NCI-H2196 treated with DMSO at 0.1 percent for 48 hours (cell line): Measurements from ENCODE around the gene SELENOM.
A peak's percentile ranks its signal among the peaks of the same experiment; 100 is the strongest.
"Not testable (repeated sequence)": the region's sequence is repeated elsewhere in the genome, so short reads cannot be mapped to it uniquely, and the experiment has no call there.

ENCODE experiments used
- DNase-seq: peaks from one replicate; lab custom pipeline; 2025; ENCODE audit not compliant: unreplicated experiment; lab: John Stamatoyannopoulos, UW

SELENOM gene

GRCh38 chr22:31080164-31080847, 27.1 kb downstream of the SELENOM start:
- DNase-seq, result no peak

DNA sequence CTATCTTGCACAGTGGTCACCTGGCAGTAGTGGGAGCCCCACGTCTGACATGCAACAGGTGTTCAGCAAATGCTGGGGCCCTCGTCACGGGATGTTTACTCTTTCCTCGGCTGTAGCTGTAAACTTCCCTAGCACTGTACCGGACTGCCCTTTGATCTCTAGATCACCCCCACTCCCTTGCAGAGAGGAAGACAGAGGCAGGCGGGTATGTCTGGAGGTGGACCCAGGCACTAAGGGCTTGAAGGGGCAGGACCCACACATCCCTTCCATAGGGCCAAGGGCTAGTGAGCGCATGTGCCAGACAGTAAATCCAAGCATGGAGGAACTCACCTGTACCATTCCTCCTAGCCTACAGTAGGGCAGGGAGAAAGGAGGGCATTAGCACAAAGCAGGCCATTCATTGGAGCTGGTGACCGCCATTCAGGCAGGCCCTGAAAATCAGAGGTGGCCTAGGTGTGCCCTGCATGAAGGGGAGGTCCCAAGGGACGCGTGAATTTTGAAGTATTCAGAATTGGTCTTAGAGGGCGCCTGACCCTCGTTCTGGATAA, 28.2 kb downstream of the SELENOM start:
- no peak for DNase-seq

GRCh38 chr22:31078389-31078788, 29.0 kb downstream of the SELENOM start:
- not testable (repeated sequence) for DNase-seq

GRCh38 chr22:31077681-31078080, 29.7 kb downstream of the SELENOM start:
- no peak for DNase-seq

DNA sequence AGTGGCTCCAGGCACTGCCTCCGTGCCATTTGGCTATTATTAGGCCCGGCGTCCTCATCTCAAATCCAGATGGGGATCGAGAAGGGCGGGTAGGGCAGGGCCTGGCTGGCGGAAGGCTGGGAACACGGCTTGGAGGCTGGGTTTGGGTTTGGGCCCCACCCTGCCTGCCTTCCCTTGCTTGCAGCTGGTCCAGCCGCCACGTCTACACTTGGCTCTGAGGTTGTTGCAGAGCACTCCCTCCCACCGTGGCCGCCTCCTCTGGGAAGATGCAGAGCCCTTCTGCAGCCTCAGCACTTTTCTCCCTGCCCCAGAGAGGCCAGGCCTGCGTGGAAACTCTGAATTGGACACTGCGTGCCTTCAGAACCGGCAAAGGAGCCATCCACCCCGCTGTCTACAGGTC, 31.4 kb downstream of the SELENOM start:
- DNase-seq, result no peak

DNA sequence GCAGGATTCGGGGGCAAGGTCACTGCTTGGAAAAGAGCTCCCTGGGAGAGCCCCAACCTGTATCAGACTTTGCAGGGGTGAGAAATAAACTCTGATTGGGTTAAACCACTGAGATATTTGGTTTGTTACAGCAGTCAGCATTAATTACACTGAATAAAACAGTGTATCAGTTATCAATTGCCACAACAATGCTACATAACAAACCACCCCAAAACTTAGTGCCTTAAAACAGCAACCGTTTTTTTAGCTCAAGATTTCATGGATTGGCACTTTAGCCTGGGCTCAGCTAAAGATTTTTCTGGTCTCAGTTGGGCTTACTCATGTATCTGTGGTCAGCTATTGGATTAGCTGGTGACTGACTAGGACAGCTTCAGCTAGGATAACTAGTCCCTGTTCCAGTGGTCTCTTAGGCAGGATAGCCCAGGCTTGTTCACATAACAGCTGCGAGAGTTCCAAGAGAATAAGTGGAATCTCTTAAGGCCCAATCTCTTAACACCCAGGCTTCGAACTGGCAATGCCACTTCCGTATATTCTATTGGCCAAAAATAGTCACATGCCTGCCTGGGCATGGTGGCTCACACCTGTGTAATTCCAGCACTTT, 33.7 kb downstream of the SELENOM start:
- not testable (repeated sequence) for DNase-seq

DNA sequence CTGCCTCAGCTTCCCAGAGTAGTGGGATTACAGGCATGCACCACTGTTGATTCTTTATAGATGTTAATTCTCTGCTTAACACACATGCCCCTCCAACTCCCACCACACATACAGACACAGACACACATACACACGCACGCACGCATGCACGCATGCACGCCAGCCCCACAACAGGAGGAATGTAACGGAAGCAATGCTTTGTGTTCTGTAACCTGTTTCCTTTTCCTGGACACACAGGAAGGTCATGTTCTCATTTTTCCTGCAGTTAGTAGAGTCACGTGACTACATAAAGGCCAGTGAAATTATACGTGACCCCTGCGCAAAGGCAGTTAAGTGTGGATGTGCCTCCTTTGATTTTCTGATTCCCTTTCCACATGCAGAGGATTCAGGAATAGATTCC, 34.2 kb downstream of the SELENOM start:
- DNase-seq, result not testable (repeated sequence)

- DNase-seq, result not testable (repeated sequence)
Measured at GRCh38 chr22:31069691-31070314, 37.6 kb downstream of the SELENOM start.

- no peak for DNase-seq
Measured at GRCh38 chr22:31068970-31069369, 38.4 kb downstream of the SELENOM start.

- no peak for DNase-seq
Measured at GRCh38 chr22:31064369-31064768, 43.0 kb downstream of the SELENOM start.

DNA sequence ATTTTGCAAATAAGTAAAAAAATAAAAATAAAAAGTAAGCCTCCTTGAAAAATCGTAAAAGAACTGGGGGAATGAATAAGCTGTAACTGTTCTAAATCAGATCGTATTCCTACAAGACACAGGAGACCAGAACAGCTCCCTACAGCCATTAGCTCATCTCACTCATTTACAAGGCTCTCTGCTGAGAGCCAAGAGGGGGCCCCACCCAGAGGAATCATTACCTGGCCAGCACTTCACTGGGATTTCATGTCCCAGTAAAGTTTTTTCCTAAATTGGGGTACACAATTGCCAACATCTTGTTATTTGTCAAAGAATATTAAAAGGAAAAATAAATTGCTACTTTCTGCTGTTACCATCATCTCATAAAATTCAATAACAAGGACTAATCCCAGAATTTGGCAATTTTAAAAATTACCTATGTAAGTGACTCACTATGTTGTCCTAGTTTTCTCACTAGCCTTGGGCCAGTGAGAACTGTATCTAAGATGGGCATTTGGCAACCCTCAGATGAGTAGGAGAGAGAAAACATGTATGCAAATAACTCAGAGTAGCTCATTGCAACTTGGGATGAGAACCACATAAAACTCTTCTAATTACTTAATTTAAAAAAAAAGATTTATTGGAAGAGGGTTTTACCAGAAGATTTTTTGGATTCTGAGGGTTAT, 44.7 kb downstream of the SELENOM start:
- no peak for DNase-seq

- DNase-seq, result not testable (repeated sequence)
Measured at GRCh38 chr22:31059663-31060062, 47.7 kb downstream of the SELENOM start.

DNA sequence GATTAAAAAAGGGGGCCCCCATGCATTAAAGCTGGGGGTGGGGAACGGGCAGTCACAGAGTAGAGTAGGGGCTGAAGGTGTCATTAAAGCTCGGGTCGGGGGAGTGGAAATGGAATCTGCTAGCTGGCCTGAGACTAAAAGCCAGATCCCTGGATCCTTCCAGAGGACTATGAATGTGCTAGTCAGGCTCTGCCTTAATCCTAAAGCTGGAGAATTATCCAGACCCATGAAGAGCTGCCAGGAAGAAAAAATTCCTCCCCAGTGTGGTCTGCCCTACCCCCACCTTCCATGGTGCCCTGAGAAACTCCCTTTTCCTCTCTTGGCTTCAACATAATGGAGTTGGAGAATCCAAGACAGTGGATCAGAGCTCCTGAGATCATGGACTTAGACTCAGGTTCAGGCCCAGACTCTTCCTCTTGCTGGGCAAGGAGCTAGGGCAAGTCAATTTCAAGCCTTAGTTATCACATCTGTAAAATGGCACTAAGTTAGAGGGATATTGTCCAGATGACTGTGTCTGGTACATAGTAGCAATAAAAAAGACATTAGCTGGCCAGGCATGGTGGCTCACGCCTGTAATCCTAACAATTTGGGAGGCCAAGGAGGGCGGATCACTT, 50.3 kb downstream of the SELENOM start:
- no peak for DNase-seq

DNA sequence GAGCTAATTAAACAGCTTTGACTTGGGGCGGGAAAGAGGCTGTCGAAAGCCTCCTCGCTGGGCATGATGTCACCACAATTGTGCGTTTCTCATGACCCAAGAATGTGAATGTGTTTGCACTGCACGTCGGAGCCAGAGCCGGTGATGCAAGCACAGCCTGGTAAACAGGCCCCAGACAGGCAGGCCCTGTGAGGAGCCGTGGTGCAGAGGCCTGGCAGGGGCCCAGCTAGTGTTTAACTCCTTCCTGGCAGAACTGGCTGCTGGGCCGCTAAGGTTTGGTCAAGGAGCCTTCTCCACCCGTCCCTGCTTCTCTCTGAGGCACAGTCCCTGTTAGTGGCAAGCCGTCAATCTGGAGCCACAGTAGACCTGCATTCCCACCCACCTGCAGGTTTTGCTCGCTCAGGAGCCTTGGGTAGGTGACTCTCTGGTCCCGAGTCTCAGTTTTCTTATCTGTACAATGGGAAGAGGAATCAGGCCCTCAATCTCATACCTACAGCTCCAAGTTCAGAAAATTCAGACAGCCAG, 51.7 kb downstream of the SELENOM start:
- peak; percentile 64 for DNase-seq

- DNase-seq, result no peak
Measured at GRCh38 chr22:31055117-31055634, 52.2 kb downstream of the SELENOM start.
